ENCODE results near the gene TRIP12. TPM values are rescaled to one million over a fixed set of nuclear protein-coding genes. Genes with fewer than 3 reads are reported as not detected.
"Not testable (repeated sequence)": the region's sequence is repeated elsewhere in the genome, so short reads cannot be mapped to it uniquely, and the experiment has no call there.

The TRIP12 gene
- total RNA-seq, 4 donors from 2014 or later = 156 to 182 (median 168) TPM

- 70% methylated on average over 5 of the region's 5 CpGs for WGBS
- peaks cover 3 to 22% (median 15%) of the 10 kb centered on the region in 4 donors for H3K4me1 ChIP-seq
- H3K36me3 ChIP-seq = peaks cover 22 to 90% (median 65%) of the 10 kb centered on the region in 4 donors
- intact Hi-C loops (cut with DNase I) = no loop called here
- H3K27ac ChIP-seq (replicated peaks in 1 of 4) = no peak overlapping the region
- TF ChIP-seq EP300 (IDR thresholded peaks at IDR 0.05) (no peak), POLR2A (IDR thresholded peaks at IDR 0.05; ENCODE audit: low read depth) (no peak)
- no peaks in the 10 kb centered on the region for H3K9me3 ChIP-seq
- no peak for DNase-seq (ENCODE audit: extremely low spot score)
- no peak overlapping the region for H3K4me3 ChIP-seq
- H3K27me3 ChIP-seq = no peaks in the 10 kb centered on the region
Observed at GRCh38 chr2:229802785-229803184, 119.0 kb downstream of the TRIP12 start.

GRCh38 chr2:229800997-229801754 lies 120.6 kb downstream of the TRIP12 start:
- H3K4me1 ChIP-seq = peaks cover 3 to 22% (median 15%) of the 10 kb centered on the region in 4 donors
- DNase-seq (ENCODE audit: extremely low spot score) = no peak
- H3K9me3 ChIP-seq = no peaks in the 10 kb centered on the region
- intact Hi-C loops (cut with DNase I) = no loop called here
- no peak overlapping the region for H3K4me3 ChIP-seq
- H3K27ac ChIP-seq (replicated peaks in 1 of 4) = no peak overlapping the region
- TF ChIP-seq POLR2A (IDR thresholded peaks at IDR 0.05; ENCODE audit: low read depth) (no peak), POLR2AphosphoS5 (IDR thresholded peaks at IDR 0.05) (no peak), EP300 (IDR thresholded peaks at IDR 0.05) (no peak), CTCF (IDR thresholded peaks at IDR 0.05) (peak; percentile 65 to 80 (median 66))
- H3K27me3 ChIP-seq = no peaks in the 10 kb centered on the region
- peaks cover 29 to 90% (median 66%) of the 10 kb centered on the region in 4 donors for H3K36me3 ChIP-seq

DNA sequence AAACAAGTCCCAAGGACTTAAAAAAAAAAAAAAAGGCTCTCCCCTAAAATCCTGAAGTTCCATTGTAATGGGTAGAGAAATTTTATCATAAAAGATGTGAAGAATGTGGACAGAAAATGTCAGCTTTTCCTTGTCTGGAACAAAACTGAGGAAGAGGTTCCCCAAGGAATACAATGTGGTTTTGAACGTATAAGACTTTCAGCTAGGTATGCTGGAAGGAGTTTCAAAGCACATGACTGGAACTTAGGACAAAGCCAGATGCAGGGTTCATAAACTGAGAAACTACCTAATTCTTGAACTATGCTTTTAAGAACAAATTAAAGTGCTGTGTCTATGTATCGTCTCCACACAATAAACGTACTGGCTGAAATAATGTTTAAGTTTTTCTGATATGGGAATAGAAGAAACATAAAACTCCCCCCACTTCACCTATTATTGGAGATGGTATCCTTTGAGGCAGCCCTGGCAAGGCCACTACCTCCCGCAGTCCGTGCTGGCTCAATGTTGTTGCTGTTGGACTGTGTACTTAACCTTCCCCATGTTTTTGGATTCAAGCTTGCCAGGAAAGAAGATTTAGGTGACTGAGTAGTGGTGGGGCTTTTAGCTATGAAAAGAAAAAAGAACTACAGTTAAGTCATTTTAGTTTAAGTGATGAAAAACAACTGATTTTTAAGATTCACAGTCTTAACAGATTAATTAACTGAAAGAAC lies 123.2 kb downstream of the TRIP12 start:
- intact Hi-C loops (cut with DNase I) = no loop called here
- Histone ChIP-seq H3K4me3 (no peak overlapping the region), H3K36me3 (peaks cover 39 to 90% (median 68%) of the 10 kb centered on the region in 4 donors), H3K27me3 (no peaks in the 10 kb centered on the region), H3K9me3 (no peaks in the 10 kb centered on the region), H3K4me1 (peaks cover 3 to 22% (median 15%) of the 10 kb centered on the region in 4 donors), H3K27ac (replicated peaks in 1 of 4) (peak overlapping the region in 1 of 4 donors; percentile 17)
- no peak for TF ChIP-seq EP300 (IDR thresholded peaks at IDR 0.05)
- no peak for TF ChIP-seq POLR2AphosphoS5 (IDR thresholded peaks at IDR 0.05)
- TF ChIP-seq POLR2A (IDR thresholded peaks at IDR 0.05; ENCODE audit: low read depth) = no peak
- TF ChIP-seq CTCF (IDR thresholded peaks at IDR 0.05) = no peak
- no peak for DNase-seq (ENCODE audit: extremely low spot score)
- 52% methylated on average over 5 of the region's 5 CpGs for WGBS

- intact Hi-C loops (cut with DNase I) = no loop called here
- H3K4me3 ChIP-seq = no peak overlapping the region
- H3K4me1 ChIP-seq = peaks cover 3 to 14% (median 8%) of the 10 kb centered on the region in 4 donors
- H3K27me3 ChIP-seq = no peaks in the 10 kb centered on the region
- no peak for DNase-seq (ENCODE audit: extremely low spot score)
- H3K9me3 ChIP-seq = no peaks in the 10 kb centered on the region
- H3K27ac ChIP-seq (replicated peaks in 1 of 4) = no peak overlapping the region
- peaks cover 68 to 99% (median 84%) of the 10 kb centered on the region in 4 donors for H3K36me3 ChIP-seq
- no peak for TF ChIP-seq POLR2AphosphoS5 (IDR thresholded peaks at IDR 0.05)
- TF ChIP-seq EP300 (IDR thresholded peaks at IDR 0.05) = no peak
- TF ChIP-seq CTCF (IDR thresholded peaks at IDR 0.05) = no peak
- TF ChIP-seq POLR2A (IDR thresholded peaks at IDR 0.05; ENCODE audit: low read depth) = no peak
Observed at GRCh38 chr2:229795058-229795457, 126.8 kb downstream of the TRIP12 start.

DNA sequence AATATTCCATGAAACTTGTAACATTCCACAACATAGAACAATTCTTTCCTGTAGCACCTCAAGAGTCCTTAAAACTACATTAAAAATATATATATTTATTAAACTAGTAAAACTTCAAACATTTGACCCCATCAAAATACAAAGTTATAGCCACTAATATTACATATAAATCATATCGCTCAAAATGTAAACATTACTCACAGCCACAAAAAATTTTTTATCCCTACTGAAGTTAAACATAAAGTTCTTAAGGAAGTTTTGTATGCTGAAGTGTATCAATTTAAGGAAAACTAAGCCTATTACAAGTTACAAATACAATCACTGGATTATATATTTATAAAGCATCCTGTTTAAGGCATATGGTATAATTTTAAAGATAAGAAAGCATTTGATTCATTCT lies 127.2 kb downstream of the TRIP12 start:
- H3K4me1 ChIP-seq = peaks cover 3 to 14% (median 8%) of the 10 kb centered on the region in 4 donors
- no peaks in the 10 kb centered on the region for H3K27me3 ChIP-seq
- no peak overlapping the region for H3K4me3 ChIP-seq
- peaks cover 72 to 97% (median 84%) of the 10 kb centered on the region in 4 donors for H3K36me3 ChIP-seq
- no peak for TF ChIP-seq CTCF (IDR thresholded peaks at IDR 0.05)
- no peak for TF ChIP-seq POLR2AphosphoS5 (IDR thresholded peaks at IDR 0.05)
- TF ChIP-seq EP300 (IDR thresholded peaks at IDR 0.05) = no peak
- no peak for TF ChIP-seq POLR2A (IDR thresholded peaks at IDR 0.05; ENCODE audit: low read depth)
- no peak for DNase-seq (ENCODE audit: extremely low spot score)
- WGBS = 84% methylated on average over 1 of the region's 1 CpG
- H3K27ac ChIP-seq (replicated peaks in 1 of 4) = no peak overlapping the region
- intact Hi-C loops (cut with DNase I) = no loop called here
- no peaks in the 10 kb centered on the region for H3K9me3 ChIP-seq

GRCh38 chr2:229786289-229786688 lies 135.5 kb downstream of the TRIP12 start:
- WGBS = over 99% methylated on average over 11 of the region's 11 CpGs
- H3K9me3 ChIP-seq; H3K27me3 ChIP-seq; H3K4me3 ChIP-seq; H3K27ac ChIP-seq (replicated peaks in 1 of 4); DNase-seq (ENCODE audit: extremely low spot score); H3K4me1 ChIP-seq: not testable (repeated sequence)
- peaks cover 24 to 78% (median 63%) of the 10 kb centered on the region in 4 donors for H3K36me3 ChIP-seq
- intact Hi-C loops (cut with DNase I) = loop anchor here (10.0 kb wide), 1 partner anchor 129 kb away; no protein-coding TSS in a partner anchor

All from esophagus muscularis mucosa (tissue), 4 donors.